ENCODE results near the gene RBBP4.

DNA sequence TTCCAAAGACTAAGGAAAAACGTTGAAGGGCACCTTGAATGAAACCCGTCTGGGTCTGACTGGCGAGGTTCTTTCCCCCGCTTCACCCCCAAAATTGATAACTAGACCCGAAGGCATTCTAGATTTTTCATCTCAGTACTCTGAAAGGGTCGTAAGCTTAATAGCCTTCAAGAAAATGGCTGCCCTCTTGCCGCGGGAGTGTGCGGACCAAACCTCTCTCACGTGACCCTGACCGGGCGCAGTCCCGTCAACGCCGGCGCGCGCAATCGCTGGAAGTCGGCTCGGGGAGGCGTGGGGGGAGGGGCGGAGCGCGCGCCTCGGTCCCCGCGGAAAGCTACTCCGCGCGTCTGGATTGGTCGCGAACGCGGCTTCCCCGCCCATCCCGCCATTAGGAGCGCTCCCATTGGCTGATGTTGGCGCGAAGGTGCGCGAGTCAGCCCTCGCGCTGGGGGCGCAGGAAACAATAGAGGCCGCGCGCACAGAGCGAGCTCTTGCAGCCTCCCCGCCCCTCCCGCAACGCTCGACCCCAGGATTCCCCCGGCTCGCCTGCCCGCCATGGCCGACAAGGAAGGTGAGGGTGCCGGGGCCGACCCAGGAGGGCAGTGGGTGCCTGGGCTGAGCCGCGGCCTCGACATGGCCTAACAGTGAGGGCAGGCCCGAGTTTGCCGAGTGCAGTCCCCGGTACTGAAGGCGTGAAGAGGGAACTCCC is at the start of gene RBBP4:
- TF ChIP-seq, protein P1, sequence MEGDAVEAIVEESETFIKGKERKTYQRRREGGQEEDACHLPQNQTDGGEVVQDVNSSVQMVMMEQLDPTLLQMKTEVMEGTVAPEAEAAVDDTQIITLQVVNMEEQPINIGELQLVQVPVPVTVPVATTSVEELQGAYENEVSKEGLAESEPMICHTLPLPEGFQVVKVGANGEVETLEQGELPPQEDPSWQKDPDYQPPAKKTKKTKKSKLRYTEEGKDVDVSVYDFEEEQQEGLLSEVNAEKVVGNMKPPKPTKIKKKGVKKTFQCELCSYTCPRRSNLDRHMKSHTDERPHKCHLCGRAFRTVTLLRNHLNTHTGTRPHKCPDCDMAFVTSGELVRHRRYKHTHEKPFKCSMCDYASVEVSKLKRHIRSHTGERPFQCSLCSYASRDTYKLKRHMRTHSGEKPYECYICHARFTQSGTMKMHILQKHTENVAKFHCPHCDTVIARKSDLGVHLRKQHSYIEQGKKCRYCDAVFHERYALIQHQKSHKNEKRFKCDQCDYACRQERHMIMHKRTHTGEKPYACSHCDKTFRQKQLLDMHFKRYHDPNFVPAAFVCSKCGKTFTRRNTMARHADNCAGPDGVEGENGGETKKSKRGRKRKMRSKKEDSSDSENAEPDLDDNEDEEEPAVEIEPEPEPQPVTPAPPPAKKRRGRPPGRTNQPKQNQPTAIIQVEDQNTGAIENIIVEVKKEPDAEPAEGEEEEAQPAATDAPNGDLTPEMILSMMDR (IDR thresholded peaks at IDR 0.05 in 2 of 3, conservative IDR thresholded peaks at IDR 0.05 in 1 of 3; ENCODE audit: borderline replicate concordance in 1 of 3, insufficient read depth in 1 of 3, low read depth in 2 of 3, low read length in 2 of 3): no peak
- TF ChIP-seq SIN3A (IDR thresholded peaks at IDR 0.05; ENCODE audit: low read depth): peak; percentile 84
- TF ChIP-seq EZH2 (IDR thresholded peaks at IDR 0.05): no peak
- TF ChIP-seq JUND (IDR thresholded peaks at IDR 0.05): no peak; the same call in 1 of the 2 replicates
- no peak for TF ChIP-seq FOSL1 (IDR thresholded peaks at IDR 0.05; ENCODE audit: low read depth)

All from HCT116 (cell line).